Astrocyte of the cerebellum (primary cell): ENCODE measurements around the gene UBL4B.
"Not testable (repeated sequence)": the region's sequence is repeated elsewhere in the genome, so short reads cannot be mapped to it uniquely, and the experiment has no call there.

Experiments
- DNase-seq: peaks from one replicate; pipeline ENCODE4 v3.0.0-alpha.2; 2011; ENCODE audit warnings: low read depth
- H3K4me3 ChIP-seq: 2 replicates; pipeline ENCODE4 v1.5.1; 2011; ENCODE audit warnings: mild to moderate bottlenecking, low read depth, low read length, moderate library complexity
- in situ Hi-C: cut with HindIII; loops from 2 replicates; pipeline ENCODE4 v1.10.0; 2017; ENCODE audit warnings: low sequenced_read_pairs
- TF ChIP-seq, protein P1 (sequence below): IDR thresholded peaks from 2 replicates; pipeline ENCODE4 v1.5.1; 2012; ENCODE audit warnings: low read length, low read depth, moderate library complexity, mild to moderate bottlenecking; ENCODE audit errors: missing control alignments

Gene UBL4B

DNA sequence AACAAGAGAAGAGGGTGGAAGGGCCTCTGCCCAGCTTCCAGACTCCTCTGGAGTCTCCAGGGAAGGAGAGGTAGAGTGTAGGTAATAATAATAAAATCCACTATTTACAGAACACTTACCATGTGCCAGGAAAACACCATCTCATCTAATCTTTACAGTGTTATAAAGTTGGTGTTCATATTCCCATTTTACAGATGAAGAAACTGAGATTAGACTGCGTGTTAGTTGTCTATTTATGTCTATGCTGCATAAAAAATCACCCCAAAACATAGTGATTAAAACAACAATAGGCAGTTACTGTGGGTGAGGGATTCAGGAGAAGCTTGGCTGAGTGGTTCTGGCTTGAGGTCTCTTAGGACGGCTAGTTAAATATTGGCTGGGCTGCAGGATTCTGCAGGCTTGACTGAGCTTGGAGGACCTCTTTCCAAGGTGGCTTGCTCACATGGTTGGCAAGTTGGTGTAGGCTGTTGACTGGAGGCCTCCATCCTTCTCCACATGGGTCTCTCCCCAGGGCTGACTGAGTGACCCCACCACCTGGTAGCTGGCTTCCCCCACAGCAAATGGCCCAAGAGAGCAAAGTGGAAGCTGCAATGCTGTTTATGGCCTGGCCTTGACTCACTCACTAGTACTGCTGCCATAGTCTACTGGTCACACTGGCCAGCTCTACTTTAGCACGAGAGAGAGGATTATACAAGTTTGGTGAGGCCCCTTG, 35.3 kb upstream of the UBL4B start:
- TF ChIP-seq, protein P1, sequence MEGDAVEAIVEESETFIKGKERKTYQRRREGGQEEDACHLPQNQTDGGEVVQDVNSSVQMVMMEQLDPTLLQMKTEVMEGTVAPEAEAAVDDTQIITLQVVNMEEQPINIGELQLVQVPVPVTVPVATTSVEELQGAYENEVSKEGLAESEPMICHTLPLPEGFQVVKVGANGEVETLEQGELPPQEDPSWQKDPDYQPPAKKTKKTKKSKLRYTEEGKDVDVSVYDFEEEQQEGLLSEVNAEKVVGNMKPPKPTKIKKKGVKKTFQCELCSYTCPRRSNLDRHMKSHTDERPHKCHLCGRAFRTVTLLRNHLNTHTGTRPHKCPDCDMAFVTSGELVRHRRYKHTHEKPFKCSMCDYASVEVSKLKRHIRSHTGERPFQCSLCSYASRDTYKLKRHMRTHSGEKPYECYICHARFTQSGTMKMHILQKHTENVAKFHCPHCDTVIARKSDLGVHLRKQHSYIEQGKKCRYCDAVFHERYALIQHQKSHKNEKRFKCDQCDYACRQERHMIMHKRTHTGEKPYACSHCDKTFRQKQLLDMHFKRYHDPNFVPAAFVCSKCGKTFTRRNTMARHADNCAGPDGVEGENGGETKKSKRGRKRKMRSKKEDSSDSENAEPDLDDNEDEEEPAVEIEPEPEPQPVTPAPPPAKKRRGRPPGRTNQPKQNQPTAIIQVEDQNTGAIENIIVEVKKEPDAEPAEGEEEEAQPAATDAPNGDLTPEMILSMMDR, result no peak
- H3K4me3 ChIP-seq, result no peak overlapping the region
- in situ Hi-C loops, result no loop called here
- no peak for DNase-seq

DNA sequence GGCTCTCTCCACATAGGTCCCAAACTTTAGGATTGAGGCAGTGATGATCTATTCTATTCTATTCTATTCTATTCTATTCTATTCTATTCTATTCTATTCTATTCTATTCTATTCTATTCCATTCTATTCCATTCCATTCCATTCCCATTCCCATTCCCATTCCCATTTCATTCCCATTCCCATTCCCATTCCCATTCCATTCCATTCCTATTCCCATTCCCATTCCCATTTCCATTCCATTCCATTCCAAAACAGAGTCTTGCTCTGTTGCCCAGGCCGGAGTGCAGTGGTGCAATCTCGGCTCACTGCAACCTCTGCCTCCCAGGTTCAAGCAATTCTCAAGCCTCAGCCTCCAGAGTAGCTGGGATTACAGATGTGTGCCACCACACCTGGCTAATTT, 32.2 kb upstream of the UBL4B start:
- H3K4me3 ChIP-seq, DNase-seq, in situ Hi-C loops: not testable (repeated sequence)

DNA sequence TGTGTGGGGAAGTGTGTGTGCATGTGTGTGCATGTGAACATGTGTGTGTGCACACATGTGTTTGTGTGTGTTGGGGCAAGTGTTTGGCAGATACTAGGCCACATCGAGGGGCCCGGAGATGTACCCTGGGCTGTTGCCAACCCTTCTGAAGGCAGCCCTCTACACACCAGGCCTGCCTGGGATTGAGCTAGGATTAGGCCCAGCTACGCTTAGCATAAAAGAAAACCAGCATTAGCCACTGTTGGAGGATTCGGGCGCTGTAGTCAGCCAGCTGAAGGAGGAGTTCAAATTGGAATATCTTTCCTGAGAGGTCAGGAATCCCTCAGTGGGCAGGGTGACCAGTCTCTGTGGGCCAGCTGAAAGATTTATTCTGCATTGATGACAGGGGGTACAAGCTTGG, 31.2 kb upstream of the UBL4B start:
- H3K4me3 ChIP-seq, result no peak overlapping the region
- in situ Hi-C loops, result no loop called here
- DNase-seq, result no peak
- TF ChIP-seq, protein P1, result no peak

DNA sequence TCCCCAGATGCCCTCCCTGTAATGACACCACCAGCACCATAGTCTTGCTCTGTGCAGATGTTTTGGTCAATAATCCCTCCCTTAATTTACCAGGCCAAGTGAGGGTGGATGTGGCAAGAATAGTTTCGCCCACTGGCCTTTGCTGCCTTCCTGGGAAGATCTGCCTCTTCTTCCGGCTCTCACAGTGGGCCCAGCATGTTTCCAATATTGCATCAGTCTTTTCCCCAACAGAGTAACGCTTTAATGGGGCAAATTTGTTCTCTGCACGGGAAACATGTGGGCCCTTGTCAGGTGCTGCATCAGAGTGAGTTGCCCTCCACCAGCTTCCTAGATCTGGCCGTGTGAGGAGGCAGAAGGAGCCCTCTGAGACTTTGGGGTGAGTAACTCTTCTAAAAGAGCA, 29.8 kb upstream of the UBL4B start:
- no peak for DNase-seq
- H3K4me3 ChIP-seq, result no peak overlapping the region
- TF ChIP-seq, protein P1, result no peak
- in situ Hi-C loops, result no loop called here

DNA sequence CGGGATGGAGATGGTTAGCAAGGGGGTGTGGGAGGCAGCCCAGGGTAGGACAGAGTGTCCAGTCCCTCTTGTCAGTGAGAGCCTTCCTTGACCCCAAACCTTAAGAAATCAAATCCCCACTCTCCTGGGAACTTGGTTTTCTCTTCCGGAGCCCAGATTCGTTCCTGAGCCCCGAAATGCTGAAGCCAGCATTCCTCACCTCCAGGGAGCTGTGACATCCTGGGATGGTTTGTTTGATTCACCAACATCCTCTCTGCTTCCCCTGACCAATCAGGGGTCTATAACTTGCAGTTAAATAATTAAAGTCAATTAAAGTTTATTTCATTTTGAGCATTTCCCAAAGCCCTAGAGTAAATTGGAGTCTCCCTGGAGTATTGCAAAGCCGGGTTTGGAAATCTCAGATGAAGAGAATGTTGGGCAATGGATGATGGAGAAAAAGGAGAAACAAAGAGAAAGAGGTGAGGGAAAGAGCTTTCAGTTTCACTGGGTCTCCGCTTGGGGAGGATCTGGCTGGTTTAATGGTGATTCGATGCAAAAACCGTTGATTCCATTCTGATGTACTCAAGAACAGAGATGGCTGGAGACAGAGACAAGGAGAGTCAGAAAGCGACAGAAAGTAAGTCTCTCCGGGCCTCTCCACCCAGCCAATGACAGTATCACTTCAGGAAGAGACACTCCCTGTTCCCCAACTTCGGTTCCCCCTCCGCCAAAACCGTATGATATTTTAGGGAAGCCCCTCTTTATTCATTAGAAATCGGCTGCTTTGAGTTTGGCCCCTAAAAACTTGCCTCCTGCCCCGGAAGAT, 29.0 kb upstream of the UBL4B start:
- no peak for DNase-seq
- TF ChIP-seq, protein P1, result no peak
- in situ Hi-C loops, result no loop called here
- H3K4me3 ChIP-seq, result no peak overlapping the region

DNA sequence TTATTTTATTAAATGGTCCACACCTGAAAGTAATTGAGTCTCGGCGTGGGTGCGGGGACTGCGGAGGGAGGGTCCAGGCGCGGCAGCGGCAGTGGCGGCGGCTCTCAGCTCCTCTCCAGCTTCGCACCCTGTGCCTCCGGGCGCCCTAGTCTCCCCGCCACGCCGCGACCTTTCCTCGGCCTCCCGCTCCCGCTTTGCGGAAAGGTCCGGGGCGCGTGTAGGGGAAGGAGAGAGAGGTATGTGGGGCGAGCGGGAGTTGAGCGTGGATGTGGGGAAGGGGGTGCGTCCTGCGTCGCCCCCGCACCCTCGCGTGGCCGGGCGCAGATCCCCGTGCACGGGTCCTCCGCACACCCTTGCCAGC, 28.4 kb upstream of the UBL4B start:
- no peak overlapping the region for H3K4me3 ChIP-seq
- in situ Hi-C loops, result no loop called here
- no peak for DNase-seq
- TF ChIP-seq, protein P1, result no peak
